Tongue (tissue), 2 donors: ENCODE results near the gene CSAD. TPM values are rescaled to one million over a fixed set of nuclear protein-coding genes. Genes with fewer than 3 reads are reported as not detected.
"Not testable (repeated sequence)": the region's sequence is repeated elsewhere in the genome, so short reads cannot be mapped to it uniquely, and the experiment has no call there.

ENCODE experiments used
- DNase-seq: peaks from one replicate; pipeline ENCODE4 v3.0.0-alpha.2; 2015
- total RNA-seq: library from RNA; depleted of rRNA; stranded (reverse); fragments of >200 nt; gene quantifications from one replicate; pipeline ENCODE4 v1.2.3, GENCODE V29; 2014

CSAD gene
- total RNA-seq, 1 donor from 2014 or later, result 22.2 TPM

DNA sequence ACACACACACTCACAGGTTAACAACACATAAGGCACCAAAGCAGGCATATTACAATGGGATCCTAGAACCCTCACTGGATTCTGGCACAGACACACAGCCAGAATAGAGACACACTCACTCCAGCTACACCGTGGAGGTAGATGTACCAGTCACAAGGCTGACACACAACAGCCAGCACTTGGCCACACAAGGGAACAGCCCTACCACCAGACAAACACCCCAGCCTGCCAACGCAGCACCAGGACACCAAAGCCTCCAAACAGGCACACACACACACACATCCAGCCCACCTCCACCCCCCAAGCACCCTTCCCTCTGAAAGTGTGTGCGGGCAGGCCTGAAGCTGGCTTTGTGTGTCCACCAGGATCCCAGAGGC lies 37.2 kb upstream of the CSAD start:
- no peak for DNase-seq

DNA sequence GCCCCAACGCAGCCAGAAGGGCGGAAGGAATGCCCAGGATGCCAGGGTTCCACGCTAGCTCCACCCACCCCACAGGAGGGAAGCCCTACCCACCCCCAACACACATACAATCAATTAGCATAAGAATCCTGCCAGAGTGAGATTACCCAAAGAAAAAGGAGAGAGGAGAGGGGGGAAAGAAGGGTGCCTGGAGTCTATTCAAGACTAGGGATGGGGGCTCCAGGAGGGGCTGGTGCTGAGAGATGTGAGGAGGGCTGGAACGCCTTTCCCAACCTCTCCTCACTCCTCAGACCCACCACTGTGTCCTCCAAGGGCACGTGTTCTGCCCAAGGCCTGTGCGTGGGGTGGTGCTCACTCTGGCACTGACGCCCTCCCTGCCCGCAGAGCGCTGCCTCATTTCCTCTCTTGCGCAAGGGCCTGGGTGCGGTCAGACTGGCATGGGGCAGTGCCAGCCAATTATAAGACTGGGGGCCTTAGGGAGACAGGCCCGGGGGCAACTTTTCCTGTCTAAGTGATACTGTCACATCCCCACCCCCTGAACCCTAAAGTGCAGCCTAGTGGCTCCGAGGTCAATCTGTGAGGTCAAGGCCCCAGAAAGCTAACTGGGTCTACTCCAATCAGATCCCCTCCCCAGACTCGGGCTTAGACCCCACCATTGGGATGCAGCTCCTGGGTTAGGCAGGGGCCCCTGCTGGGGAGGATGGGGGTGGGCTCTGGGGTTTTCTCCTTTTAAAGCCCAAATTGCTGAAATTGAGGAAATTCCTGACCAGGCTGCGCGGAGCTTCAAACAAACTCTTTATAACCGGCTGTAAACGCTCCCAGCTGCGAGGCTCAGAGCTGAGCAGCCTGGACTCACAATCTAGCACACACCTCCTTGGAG lies 36.6 kb upstream of the CSAD start:
- peak; percentile 15 for DNase-seq

DNA sequence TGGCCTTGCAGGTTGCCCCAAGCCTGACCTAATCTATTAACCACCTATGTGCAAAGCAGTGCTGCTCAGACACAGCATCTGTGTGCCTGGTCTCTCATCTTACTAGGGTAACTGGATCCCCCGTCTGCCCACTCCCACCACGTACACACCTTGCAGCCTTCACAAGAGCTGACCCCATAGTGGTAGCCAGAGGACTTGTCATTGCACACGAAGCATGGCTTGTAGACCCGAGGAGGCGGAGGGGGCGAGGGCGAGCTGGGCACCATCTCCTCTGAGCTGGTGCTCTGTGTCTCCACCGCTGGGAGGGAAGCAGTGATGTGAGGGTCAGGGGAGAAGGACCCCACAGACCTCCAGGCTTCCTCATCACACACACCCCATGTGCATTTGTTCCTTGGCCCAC lies 34.8 kb upstream of the CSAD start:
- DNase-seq, result no peak

DNA sequence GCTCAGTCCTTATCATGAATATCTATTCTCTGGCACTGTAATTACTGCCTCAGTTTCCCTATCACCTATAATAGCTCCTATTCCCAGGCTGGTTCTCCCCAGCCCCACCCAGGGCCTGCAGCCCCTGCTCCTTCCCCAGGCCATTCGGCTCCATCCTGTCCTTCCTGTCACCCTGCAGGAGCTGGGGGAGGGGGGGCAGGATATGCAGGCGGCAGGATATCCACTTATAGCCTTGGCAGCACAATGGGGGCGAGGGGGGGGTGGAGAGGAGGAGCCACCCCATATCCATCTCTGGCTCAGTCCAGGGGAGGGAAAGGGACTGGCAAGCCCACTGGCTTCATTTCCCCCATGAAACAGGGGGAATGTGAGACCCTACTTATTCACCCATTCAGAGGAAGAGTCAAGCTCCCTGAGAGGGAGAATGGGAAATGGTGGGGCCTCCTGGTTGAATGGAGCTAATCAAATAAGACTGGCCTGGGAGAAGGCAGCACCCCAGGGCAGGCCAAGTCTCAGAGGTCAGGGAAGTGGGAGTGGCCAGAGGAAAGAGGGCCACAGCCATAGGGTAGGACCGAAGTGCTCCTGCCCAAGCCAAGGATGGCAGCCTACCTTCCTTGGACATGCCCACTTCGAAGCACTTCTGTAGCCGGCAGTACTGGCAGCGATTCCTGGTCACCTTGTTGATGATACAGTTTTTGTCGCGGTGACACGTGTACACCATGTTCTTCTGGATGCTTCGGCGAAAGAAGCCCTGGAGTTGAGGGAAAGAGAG lies 34.1 kb upstream of the CSAD start:
- DNase-seq, result no peak

DNA sequence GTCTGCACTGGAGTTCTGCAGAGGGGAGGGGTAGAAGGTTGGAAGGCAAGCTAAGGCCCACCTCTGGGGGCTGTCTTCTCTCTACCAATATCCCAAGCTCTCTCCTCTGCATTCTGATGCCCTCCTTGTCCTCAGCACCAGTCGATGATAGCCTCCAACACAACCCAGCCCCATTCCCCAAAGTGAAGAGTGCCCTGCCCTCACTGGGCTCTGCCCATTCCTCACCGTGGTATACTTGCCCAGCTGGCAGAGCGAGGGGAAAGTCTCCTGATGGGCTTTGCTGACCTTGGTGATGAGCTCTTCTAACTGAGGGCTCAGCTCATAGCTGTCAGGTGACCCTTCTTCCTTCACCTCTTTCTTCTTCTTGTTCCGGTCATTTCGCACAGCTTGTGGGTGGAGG lies 33.5 kb upstream of the CSAD start:
- DNase-seq, result no peak

- peak; percentile 91 for DNase-seq
Observed at GRCh38 chr12:53213348-53213747, 32.6 kb upstream of the CSAD start.

DNA sequence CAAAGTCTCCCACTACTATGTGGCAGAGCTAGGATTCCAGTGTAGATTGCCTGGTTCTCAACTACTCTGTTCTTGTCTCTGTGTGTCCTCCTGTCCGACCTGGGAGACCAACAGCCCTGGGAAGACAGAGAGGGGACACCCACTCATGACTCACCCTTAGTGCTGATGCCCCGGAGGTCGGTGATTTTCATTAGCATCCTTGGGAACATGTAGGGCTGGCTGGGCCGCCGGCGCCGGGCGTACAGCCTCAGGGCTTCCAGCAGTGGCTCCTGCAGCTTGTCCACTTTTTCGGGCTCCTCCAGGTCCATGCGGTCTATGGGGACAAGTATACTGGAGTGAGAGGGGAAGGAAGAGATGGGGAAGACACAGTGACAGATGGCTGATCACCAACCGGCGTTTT lies 32.2 kb upstream of the CSAD start:
- DNase-seq, result no peak

GRCh38 chr12:53211476-53212381 lies 31.0 kb upstream of the CSAD start:
- DNase-seq, result no peak

- DNase-seq, result no peak
Observed at GRCh38 chr12:53210843-53211242, 30.1 kb upstream of the CSAD start.

- no peak for DNase-seq
Observed at GRCh38 chr12:53208877-53209463, 28.2 kb upstream of the CSAD start.

- DNase-seq, result no peak
Observed at GRCh38 chr12:53208435-53208834, 27.7 kb upstream of the CSAD start.

- DNase-seq, result no peak
Observed at GRCh38 chr12:53207042-53207441, 26.3 kb upstream of the CSAD start, which contains the start of gene ITGB7. ITGB7 (minus strand) TSS chr12:53207251; CDS start chr12:53200443, 6,808 bp downstream.

GRCh38 chr12:53205747-53206419 lies 25.2 kb upstream of the CSAD start:
- DNase-seq, result no peak

GRCh38 chr12:53204351-53204750 lies 23.6 kb upstream of the CSAD start:
- no peak for DNase-seq

DNA sequence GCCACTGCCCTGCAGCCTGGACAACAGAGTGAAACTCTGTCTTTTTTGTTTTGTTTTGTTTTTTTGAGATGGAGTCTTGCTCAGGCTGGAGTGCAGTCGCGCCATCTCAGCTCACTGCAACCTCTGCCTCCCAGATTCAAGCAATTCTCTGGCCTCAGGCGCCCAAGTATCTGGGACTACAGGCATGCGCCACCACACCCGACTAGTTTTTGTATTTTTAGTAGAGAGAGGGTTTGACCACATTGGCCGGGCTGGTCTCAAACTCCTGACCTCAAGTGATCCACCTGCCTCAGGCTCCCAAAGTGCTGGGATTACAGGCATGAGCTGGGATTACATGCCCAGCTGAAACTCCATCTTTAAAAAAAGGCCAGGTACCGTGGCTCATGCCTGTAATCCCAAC lies 21.6 kb upstream of the CSAD start:
- DNase-seq, result not testable (repeated sequence)

DNA sequence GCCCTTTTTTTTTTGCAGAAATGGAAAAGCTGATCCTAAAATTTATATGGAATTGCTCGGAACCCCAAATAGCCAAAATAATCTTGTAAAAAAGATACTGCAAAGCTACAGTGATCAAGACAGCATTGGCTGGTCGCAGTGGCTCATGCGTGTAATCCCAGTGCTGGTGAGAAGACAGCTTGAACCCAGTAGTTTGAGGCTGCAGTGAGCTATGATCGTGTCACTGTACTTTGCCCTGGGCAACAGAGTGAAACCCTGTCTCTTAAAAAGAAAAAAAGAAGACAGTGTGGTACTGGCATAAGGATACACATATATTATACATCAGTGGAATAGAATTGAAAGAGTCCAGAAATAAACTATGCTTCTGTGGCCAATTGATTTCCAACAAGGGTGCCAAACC lies 20.9 kb upstream of the CSAD start:
- no peak for DNase-seq

DNA sequence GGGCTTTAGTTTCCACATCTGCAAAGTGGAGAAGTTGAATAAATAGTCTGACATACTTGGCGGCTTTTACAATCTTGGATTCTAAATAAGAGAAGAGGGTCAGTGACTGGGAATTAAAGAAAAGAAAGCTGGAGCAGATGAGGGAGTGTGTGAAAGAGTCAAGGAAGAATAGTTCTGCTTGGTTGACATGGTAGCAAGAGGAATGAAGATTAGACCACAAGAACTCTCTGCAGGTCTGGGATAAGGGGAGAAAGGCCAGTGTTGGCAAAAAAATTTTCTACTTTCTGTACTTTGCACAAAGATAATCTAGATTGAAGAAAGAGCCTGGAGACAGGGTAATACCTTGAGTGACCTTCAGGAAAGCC lies 20.4 kb upstream of the CSAD start:
- no peak for DNase-seq

DNA sequence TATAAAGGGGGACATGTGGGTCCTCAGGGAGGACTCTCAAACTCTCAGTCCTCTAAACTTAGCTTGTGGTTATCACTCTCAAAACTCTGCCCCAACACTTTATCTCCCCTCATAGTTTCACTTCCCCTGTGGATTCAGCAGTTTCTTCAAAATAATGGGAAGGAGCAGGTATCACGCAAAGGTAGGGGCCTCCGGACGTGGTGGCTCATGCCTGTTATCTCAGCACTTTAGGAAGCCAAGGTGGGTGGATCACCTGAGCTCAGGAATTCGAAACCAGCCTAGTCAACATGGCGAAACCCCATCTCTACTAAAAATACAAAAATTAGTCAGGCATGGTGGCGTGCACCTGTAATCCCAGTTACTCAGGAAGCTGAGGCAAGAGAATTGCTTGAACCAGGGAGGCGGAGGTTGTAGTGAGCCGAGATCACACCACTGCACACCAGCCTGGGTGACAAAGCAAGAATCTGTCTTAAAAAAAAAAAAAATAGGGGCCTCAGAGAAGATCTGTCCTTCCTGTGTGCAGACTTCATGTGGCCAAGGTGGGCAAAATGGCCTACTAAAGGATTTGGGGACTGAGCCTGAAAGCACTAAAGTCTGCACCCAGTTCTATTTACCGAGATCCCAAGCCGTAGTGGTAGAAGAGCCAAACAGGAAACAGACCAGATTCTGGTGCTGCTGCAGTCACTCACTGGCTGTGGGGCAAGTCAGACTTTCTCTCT lies 19.9 kb upstream of the CSAD start:
- no peak for DNase-seq

GRCh38 chr12:53200107-53200457 lies 19.4 kb upstream of the CSAD start:
- DNase-seq, result no peak

DNA sequence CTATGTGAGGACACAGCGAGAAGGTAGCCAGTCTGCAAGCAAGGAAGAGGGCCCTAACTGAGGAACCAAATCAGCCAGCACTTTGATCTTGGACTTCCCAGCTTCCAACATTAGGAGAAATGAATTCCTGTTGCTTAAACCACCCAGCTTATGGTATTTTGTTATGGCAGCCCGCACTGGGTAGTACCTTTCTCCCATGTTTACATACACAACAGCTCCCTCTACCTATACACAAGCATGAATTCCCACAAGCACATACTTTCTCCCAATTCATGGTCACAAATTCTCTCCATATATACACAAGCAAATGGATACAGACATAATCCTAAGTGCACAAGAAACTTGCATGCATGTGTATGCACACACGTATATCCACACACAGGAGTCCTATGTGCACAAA lies 19.0 kb upstream of the CSAD start:
- no peak for DNase-seq
